SK-N-SH (cell line): ENCODE measurements around the gene ACAP2. TPM values are rescaled to one million over a fixed set of nuclear protein-coding genes. Genes with fewer than 3 reads are reported as not detected.
"Not testable (repeated sequence)": the region's sequence is repeated elsewhere in the genome, so short reads cannot be mapped to it uniquely, and the experiment has no call there.

Experiments
- CTCF ChIA-PET: fragments of 300-600, 350-600 bp; formaldehyde crosslinking; extraction: SDS; loops from one replicate; lab custom pipeline; 2021; lab: Yijun Ruan, JAX
- POLR2A ChIA-PET: fragments of 350-600 bp; sonication (Branson Sonifier 250); formaldehyde crosslinking; extraction: SDS; loops from one replicate; lab custom pipeline; 2020; ENCODE audit warnings: antibody characterized with exemption, inconsistent platforms; lab: Yijun Ruan, JAX
- DNase-seq: peaks from one replicate; pipeline ENCODE4 v3.0.0; 2012
- H2AFZ ChIP-seq: fragments of 200-600 bp; sonication (generic); 2 replicates; pipeline ENCODE4 v1.8.1; 2016; ENCODE audit warnings: antibody characterized with exemption, mild to moderate bottlenecking, low read depth
- H3F3A ChIP-seq: fragments of 200-600 bp; sonication (generic); replicated peaks from 2 replicates; pipeline ENCODE3; 2016; ENCODE audit warnings: antibody characterized with exemption, mild to moderate bottlenecking; ENCODE audit not compliant: insufficient read depth
- H3K27ac ChIP-seq, 2 experiments: fragments of 200-500 bp in 1 of 2; fragments of 200-600 bp in 1 of 2; sonication (Bioruptor generic) in 1 of 2; sonication (generic), shearing (Covaris generic) in 1 of 2; 2 replicates each; pipeline versions ENCODE4 v1.5.1 to v1.6.1; 2014 to 2016; ENCODE audit warnings: low read depth in 2 of 2, inconsistent platforms in 1 of 2, low read length in 1 of 2, mild to moderate bottlenecking in 1 of 2, mixed read lengths in 1 of 2
- H3K27me3 ChIP-seq: fragments of 200-600 bp; sonication (generic), shearing (Covaris generic); 2 replicates; pipeline ENCODE4 v1.6.1; 2016; ENCODE audit warnings: mixed run types; ENCODE audit not compliant: insufficient read depth
- H3K36me3 ChIP-seq, 2 experiments: fragments of 200-500 bp in 1 of 2; fragments of 200-600 bp in 1 of 2; sonication (Bioruptor generic) in 1 of 2; sonication (generic) in 1 of 2; replicated peaks in 1 of 2; 2 replicates each; pipeline versions ENCODE3 to v1.5.1; 2014 to 2016; ENCODE audit warnings: low read length in 1 of 2, mild to moderate bottlenecking in 1 of 2; ENCODE audit not compliant: insufficient read depth in 2 of 2, control insufficient read depth in 1 of 2
- H3K4me1 ChIP-seq, 2 experiments: fragments of 200-500 bp in 1 of 2; fragments of 200-600 bp in 1 of 2; sonication (Bioruptor generic) in 1 of 2; sonication (generic), shearing (Covaris generic) in 1 of 2; 2 replicates each; pipeline versions ENCODE4 v1.5.1 to v1.6.1; 2014 to 2016; ENCODE audit warnings: low read depth in 1 of 2, low read length in 1 of 2, mixed run types in 1 of 2; ENCODE audit not compliant: insufficient read depth in 2 of 2, control insufficient read depth in 1 of 2
- H3K4me2 ChIP-seq: fragments of 200-600 bp; sonication (generic), shearing (Covaris generic); 2 replicates; pipeline ENCODE4 v1.6.1; 2017; ENCODE audit warnings: mixed run types
- H3K4me3 ChIP-seq, 2 experiments: fragments of 200-500 bp in 1 of 2; fragments of 200-600 bp in 1 of 2; sonication (Bioruptor generic) in 1 of 2; sonication (generic), shearing (Covaris generic) in 1 of 2; 2 replicates each; pipeline versions ENCODE4 v1.5.1 to v1.8.1; 2014 to 2016; ENCODE audit warnings: low read depth in 2 of 2, inconsistent platforms in 1 of 2, low read length in 1 of 2, mild to moderate bottlenecking in 1 of 2, mixed read lengths in 1 of 2, moderate library complexity in 1 of 2
- H3K79me2 ChIP-seq: fragments of 200-600 bp; sonication (generic); 2 replicates; pipeline ENCODE4 v1.8.1; 2017; ENCODE audit warnings: mild to moderate bottlenecking; ENCODE audit not compliant: insufficient read depth
- H3K9ac ChIP-seq: fragments of 200-600 bp; sonication (generic); 2 replicates; pipeline ENCODE4 v1.6.1; 2017; ENCODE audit warnings: mixed run types
- H3K9me2 ChIP-seq: fragments of 200-600 bp; sonication (generic); 2 replicates; pipeline ENCODE4 v1.6.1; 2017; ENCODE audit warnings: mixed run types
- H3K9me3 ChIP-seq: fragments of 200-600 bp; sonication (generic); 2 replicates; pipeline ENCODE4 v1.6.1; 2017; ENCODE audit warnings: mixed run types, mild to moderate bottlenecking, moderate library complexity
- H4K20me1 ChIP-seq: fragments of 200-600 bp; sonication (generic); 2 replicates; pipeline ENCODE4 v1.6.1; 2017; ENCODE audit warnings: mild to moderate bottlenecking, mixed run types; ENCODE audit not compliant: insufficient read depth
- ELF1 ChIP-seq: IDR thresholded peaks from 2 replicates; pipeline ENCODE4 v1.4.0; 2012
- EP300 ChIP-seq, 2 experiments: IDR thresholded peaks; 2 replicates each; pipeline versions ENCODE4 v1.4.0 to v1.6.1; 2012; ENCODE audit warnings: borderline replicate concordance in 1 of 2, low read depth in 1 of 2, low read length in 1 of 2
- EZH2phosphoT487 ChIP-seq: fragments of 200-600 bp; sonication (generic); IDR thresholded peaks from 2 replicates; pipeline ENCODE4 v1.6.1; 2017; ENCODE audit warnings: low read depth, mixed run types, mild to moderate bottlenecking, antibody characterized with exemption, moderate library complexity, borderline replicate concordance
- FOXJ3 ChIP-seq: sonication (generic); formaldehyde crosslinking; IDR thresholded peaks from 2 replicates; pipeline ENCODE4 v1.5.1; 2020; ENCODE audit warnings: mild to moderate bottlenecking, missing genetic modification reagents
- FOXM1 ChIP-seq: IDR thresholded peaks from 2 replicates; pipeline ENCODE4 v1.4.0; 2012; ENCODE audit warnings: low read depth, mild to moderate bottlenecking
- GABPA ChIP-seq: IDR thresholded peaks from 2 replicates; pipeline ENCODE4 v1.4.0; 2012; ENCODE audit warnings: low read depth, mild to moderate bottlenecking
- JUND ChIP-seq: IDR thresholded peaks from 2 replicates; pipeline ENCODE4 v1.4.0; 2012
- MAX ChIP-seq: IDR thresholded peaks from 2 replicates; pipeline ENCODE4 v1.4.0; 2012; ENCODE audit warnings: low read depth
- POLR2AphosphoS5 ChIP-seq: IDR thresholded peaks from 2 replicates; pipeline ENCODE4 v1.6.1; 2012; ENCODE audit warnings: low read depth, low read length
- RAD21 ChIP-seq: IDR thresholded peaks from 2 replicates; pipeline ENCODE4 v1.6.1; 2012; ENCODE audit warnings: mild to moderate bottlenecking, low read length
- RXRA ChIP-seq: IDR thresholded peaks from 2 replicates; pipeline ENCODE4 v1.4.0; 2012; ENCODE audit warnings: low read depth, mild to moderate bottlenecking, borderline replicate concordance
- SIN3A ChIP-seq: IDR thresholded peaks from 2 replicates; pipeline ENCODE4 v1.6.1; 2012; ENCODE audit warnings: low read depth, mild to moderate bottlenecking, low read length, moderate library complexity, borderline replicate concordance
- TAF1 ChIP-seq: IDR thresholded peaks from 2 replicates; pipeline ENCODE4 v1.6.1; 2012; ENCODE audit warnings: low read depth, mild to moderate bottlenecking, low read length, moderate library complexity, borderline replicate concordance
- TCF12 ChIP-seq: IDR thresholded peaks from 2 replicates; pipeline ENCODE4 v1.4.0; 2012
- YY1 ChIP-seq: IDR thresholded peaks from 2 replicates; pipeline ENCODE4 v1.4.0; 2012; ENCODE audit warnings: low read depth, mild to moderate bottlenecking
- WGBS: methylation state at CpG from one replicate; pipeline ENCODE4 v1.1.6; 2017; ENCODE audit warnings: low lambda C conversion rate; 5-methylcytosine and 5-hydroxymethylcytosine counted together
- polyA plus RNA-seq, 3 experiments: library from polyadenylated mRNA; depleted of rRNA; stranded (reverse); fragments of >200 nt; gene quantifications; 2 replicates each; pipeline ENCODE4 v1.2.3, GENCODE V29; 2012
- TF ChIP-seq, protein P1 (sequence below): IDR thresholded peaks from 2 replicates; pipeline ENCODE4; 2012
- TF ChIP-seq, protein P2 (sequence below): IDR thresholded peaks from 2 replicates; pipeline ENCODE4 v1.4.0; 2012; ENCODE audit warnings: low read depth, borderline replicate concordance
- TF ChIP-seq, protein P3 (sequence below): fragments of 200-600 bp; sonication (generic); IDR thresholded peaks from 2 replicates; pipeline ENCODE4 v1.6.1; 2017; ENCODE audit warnings: antibody characterized with exemption, mild to moderate bottlenecking, moderate library complexity

Gene ACAP2
- polyA plus RNA-seq, 1 of the 3 experiments (the other 2 are of a cell fraction): 6.8 TPM

DNA sequence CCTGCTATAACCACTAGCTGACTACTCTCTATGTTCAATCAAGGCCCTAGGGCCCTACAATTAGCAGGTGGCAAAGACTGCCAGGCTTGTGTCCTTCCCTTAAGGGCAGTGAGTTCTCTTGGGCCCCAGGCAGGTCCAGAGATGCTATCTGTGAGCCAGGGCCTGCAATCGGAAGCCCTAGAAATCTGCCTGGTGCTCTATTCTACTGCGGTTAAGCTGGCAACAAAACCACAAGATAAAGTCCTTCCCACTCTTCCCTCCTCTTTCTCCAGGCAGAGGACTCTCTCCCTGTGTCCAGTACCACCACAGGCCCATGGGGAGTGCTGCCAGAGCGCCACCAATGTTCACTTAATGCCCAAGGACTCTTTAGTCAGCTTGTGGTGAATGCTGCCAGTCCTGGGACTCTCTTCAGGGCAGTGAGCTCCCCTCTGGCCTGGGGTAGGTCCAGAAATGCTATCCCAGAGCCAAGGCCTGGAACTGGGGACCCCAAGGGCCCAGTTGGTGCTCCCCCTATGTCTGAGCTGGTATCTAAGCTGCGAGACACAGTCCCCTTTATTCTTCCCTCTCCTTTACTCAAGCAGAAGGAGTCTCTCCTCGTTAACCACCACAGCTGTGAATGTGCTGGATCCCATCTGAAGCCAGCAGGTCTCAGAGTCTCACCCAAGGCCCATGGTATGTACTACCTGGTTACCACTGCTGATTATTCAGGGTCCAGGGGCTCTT, 206.6 kb downstream of the ACAP2 start:
- no peaks in the 10 kb centered on the region for H3F3A ChIP-seq
- CTCF ChIA-PET: no interaction called here
- H3K36me3 ChIP-seq: no peaks in the 10 kb centered on the region
- no peak overlapping the region for H3K9ac ChIP-seq
- no peak overlapping the region for H2AFZ ChIP-seq
- no peak for DNase-seq
- no peak overlapping the region for H3K27ac ChIP-seq
- no peak overlapping the region for H3K4me3 ChIP-seq
- no peaks in the 10 kb centered on the region for H4K20me1 ChIP-seq
- H3K9me2 ChIP-seq: no peaks in the 10 kb centered on the region
- WGBS: 98% methylated on average over 4 of the region's 5 CpGs
- H3K9me3 ChIP-seq: no peaks in the 10 kb centered on the region
- H3K4me2 ChIP-seq: no peak overlapping the region
- H3K79me2 ChIP-seq: peaks cover 9% of the 10 kb centered on the region; the same call in 1 of the 2 replicates
- peaks cover 0 to 23% of the 10 kb centered on the region in 2 experiments; a peak in 1 of 4 replicates for H3K4me1 ChIP-seq
- H3K27me3 ChIP-seq: no peaks in the 10 kb centered on the region
- POLR2A ChIA-PET: no interaction called here
- TF ChIP-seq EP300 (IDR thresholded peaks at IDR 0.05; ENCODE audit: borderline replicate concordance in 1 of 2, low read depth in 1 of 2, low read length in 1 of 2): no peak
- no peak for TF ChIP-seq GABPA
- no peak for TF ChIP-seq POLR2AphosphoS5
- no peak for TF ChIP-seq ELF1
- TF ChIP-seq MAX: no peak
- no peak for TF ChIP-seq TAF1
- no peak for TF ChIP-seq FOXJ3
- no peak for TF ChIP-seq JUND
- no peak for TF ChIP-seq FOXM1
- no peak for TF ChIP-seq RXRA
- TF ChIP-seq RAD21: no peak
- no peak for TF ChIP-seq TCF12

DNA sequence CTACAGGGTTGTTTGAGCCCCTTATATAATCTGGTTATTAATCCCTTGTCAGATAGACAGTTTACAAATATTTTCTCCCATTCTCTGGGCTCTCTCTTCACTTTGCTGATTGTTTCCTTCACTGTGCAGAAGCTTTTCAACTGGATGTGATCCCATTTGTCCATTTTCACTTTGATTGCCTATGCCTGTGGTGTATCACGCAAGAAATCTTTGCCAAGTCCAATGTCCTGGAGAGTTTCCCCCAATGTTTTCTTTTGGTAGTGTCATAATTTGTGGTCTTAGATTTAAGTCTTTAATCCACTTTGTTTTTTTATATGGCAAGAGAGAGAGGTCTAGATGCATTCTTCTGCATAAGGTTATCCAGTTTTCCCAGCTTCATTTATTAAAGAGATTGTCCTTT, 212.6 kb downstream of the ACAP2 start:
- ChIA-PET CTCF (interaction anchor here (0.6 to 1.1 kb wide), 2 partner anchors 490 to 558 kb away, joined by 3 read pairs; partner anchors contain the start of gene LSG1), POLR2A (no interaction called here)
- DNase-seq: no peak

DNA sequence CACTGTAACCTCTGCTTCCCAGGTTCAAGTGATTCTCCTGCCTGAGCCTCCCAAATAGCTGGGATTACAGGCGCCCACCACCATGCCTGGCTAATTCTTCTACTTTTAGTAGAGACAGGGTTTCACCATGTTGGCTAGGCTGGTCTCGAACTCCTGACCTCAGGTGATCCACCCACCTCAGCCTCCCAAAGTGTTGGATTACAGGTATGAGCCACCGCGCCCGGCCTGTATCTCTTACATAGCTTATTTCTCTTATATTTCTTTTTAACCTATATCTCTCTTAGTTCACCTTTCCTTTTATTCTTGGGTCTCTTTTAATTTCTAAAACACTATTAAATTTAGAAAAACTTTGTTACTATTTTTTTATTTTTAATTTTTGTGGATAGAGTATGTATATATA, 213.9 kb downstream of the ACAP2 start:
- H2AFZ ChIP-seq, H3K9ac ChIP-seq, POLR2A ChIA-PET, H3K4me3 ChIP-seq, DNase-seq, H3F3A ChIP-seq, H4K20me1 ChIP-seq, H3K27me3 ChIP-seq, H3K9me2 ChIP-seq, H3K36me3 ChIP-seq, H3K79me2 ChIP-seq, H3K4me1 ChIP-seq, H3K27ac ChIP-seq, H3K4me2 ChIP-seq, H3K9me3 ChIP-seq: not testable (repeated sequence)
- WGBS: 95% methylated on average over 5 of the region's 5 CpGs
- CTCF ChIA-PET: interaction anchor here (3.9 kb wide), 1 partner anchor 11 kb away, joined by 16 read pairs; no protein-coding TSS in a partner anchor

More for the DNA sequence above, 212.6 kb downstream of the ACAP2 start:
- Histone ChIP-seq H3K9ac (no peak overlapping the region), H3K27me3 (no peaks in the 10 kb centered on the region), H3K4me3 (no peak overlapping the region), H3K27ac (no peak overlapping the region), H3F3A (no peaks in the 10 kb centered on the region), H3K9me3 (no peaks in the 10 kb centered on the region), H3K9me2 (no peaks in the 10 kb centered on the region), H4K20me1 (no peaks in the 10 kb centered on the region), H3K79me2 (no peaks in the 10 kb centered on the region), H3K4me1 (no peaks in the 10 kb centered on the region; a peak in 1 of 4 replicates), H3K4me2 (no peak overlapping the region)
- whole genome bisulfite sequencing: 100% methylated on average over 1 of the region's 1 CpG
- TF ChIP-seq GABPA: no peak
- TF ChIP-seq SIN3A: no peak
- TF ChIP-seq, protein P1, sequence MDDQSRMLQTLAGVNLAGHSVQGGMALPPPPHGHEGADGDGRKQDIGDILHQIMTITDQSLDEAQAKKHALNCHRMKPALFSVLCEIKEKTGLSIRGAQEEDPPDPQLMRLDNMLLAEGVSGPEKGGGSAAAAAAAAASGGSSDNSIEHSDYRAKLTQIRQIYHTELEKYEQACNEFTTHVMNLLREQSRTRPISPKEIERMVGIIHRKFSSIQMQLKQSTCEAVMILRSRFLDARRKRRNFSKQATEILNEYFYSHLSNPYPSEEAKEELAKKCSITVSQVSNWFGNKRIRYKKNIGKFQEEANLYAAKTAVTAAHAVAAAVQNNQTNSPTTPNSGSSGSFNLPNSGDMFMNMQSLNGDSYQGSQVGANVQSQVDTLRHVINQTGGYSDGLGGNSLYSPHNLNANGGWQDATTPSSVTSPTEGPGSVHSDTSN: no peak
- TF ChIP-seq, protein P2, sequence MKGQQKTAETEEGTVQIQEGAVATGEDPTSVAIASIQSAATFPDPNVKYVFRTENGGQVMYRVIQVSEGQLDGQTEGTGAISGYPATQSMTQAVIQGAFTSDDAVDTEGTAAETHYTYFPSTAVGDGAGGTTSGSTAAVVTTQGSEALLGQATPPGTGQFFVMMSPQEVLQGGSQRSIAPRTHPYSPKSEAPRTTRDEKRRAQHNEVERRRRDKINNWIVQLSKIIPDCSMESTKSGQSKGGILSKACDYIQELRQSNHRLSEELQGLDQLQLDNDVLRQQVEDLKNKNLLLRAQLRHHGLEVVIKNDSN: no peak
- TF ChIP-seq YY1: no peak
- no peak for TF ChIP-seq EZH2phosphoT487
- TF ChIP-seq, protein P3, sequence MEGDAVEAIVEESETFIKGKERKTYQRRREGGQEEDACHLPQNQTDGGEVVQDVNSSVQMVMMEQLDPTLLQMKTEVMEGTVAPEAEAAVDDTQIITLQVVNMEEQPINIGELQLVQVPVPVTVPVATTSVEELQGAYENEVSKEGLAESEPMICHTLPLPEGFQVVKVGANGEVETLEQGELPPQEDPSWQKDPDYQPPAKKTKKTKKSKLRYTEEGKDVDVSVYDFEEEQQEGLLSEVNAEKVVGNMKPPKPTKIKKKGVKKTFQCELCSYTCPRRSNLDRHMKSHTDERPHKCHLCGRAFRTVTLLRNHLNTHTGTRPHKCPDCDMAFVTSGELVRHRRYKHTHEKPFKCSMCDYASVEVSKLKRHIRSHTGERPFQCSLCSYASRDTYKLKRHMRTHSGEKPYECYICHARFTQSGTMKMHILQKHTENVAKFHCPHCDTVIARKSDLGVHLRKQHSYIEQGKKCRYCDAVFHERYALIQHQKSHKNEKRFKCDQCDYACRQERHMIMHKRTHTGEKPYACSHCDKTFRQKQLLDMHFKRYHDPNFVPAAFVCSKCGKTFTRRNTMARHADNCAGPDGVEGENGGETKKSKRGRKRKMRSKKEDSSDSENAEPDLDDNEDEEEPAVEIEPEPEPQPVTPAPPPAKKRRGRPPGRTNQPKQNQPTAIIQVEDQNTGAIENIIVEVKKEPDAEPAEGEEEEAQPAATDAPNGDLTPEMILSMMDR: no peak
- TF ChIP-seq TCF12: no peak
- no peak for TF ChIP-seq RAD21
- TF ChIP-seq, all 33 proteins: peak for 0
- H3K36me3 ChIP-seq: no peaks in the 10 kb centered on the region
- no peak overlapping the region for H2AFZ ChIP-seq
